HT1080 (cell line): ENCODE results near the gene PDE9A. TPM values are rescaled to one million over a fixed set of nuclear protein-coding genes. Genes with fewer than 3 reads are reported as not detected.

Experiments used
- DNase-seq: peaks from one replicate; pipeline ENCODE4 v3.0.0-alpha.2; 2015; ENCODE audit warnings: low read depth
- total RNA-seq: library from RNA; depleted of rRNA; stranded (reverse); fragments of >200 nt; shearing (Covaris generic); gene quantifications from 2 replicates; pipeline ENCODE4 v1.2.3, GENCODE V29; 2014

Gene PDE9A
- total RNA-seq, 1 experiment from 2014 or later: 0.02 TPM

GRCh38 chr21:42734323-42734971 lies 81.0 kb downstream of the PDE9A start:
- no peak for DNase-seq

GRCh38 chr21:42735061-42735460 lies 81.6 kb downstream of the PDE9A start:
- DNase-seq: no peak

- no peak for DNase-seq
These were observed 82.5 kb downstream of the PDE9A start for GRCh38 chr21:42735944-42736343.

GRCh38 chr21:42736646-42737350 lies 83.4 kb downstream of the PDE9A start:
- DNase-seq: no peak

GRCh38 chr21:42737951-42738590 lies 84.7 kb downstream of the PDE9A start:
- no peak for DNase-seq

- DNase-seq: no peak
These were observed 85.9 kb downstream of the PDE9A start for GRCh38 chr21:42739061-42739931.

GRCh38 chr21:42740405-42740909 lies 87.0 kb downstream of the PDE9A start:
- DNase-seq: no peak

GRCh38 chr21:42741066-42741465 lies 87.6 kb downstream of the PDE9A start:
- DNase-seq: no peak

GRCh38 chr21:42744520-42745445 lies 91.4 kb downstream of the PDE9A start:
- DNase-seq: no peak

GRCh38 chr21:42745511-42746239 lies 92.3 kb downstream of the PDE9A start:
- no peak for DNase-seq

- no peak for DNase-seq
These were observed 92.8 kb downstream of the PDE9A start for GRCh38 chr21:42746240-42746592.

GRCh38 chr21:42746593-42747275 lies 93.3 kb downstream of the PDE9A start:
- DNase-seq: no peak

- DNase-seq: no peak
These were observed 93.9 kb downstream of the PDE9A start for GRCh38 chr21:42747276-42747701.

- DNase-seq: no peak
These were observed 94.4 kb downstream of the PDE9A start for GRCh38 chr21:42747746-42748351.

- no peak for DNase-seq
These were observed 95.3 kb downstream of the PDE9A start for GRCh38 chr21:42748620-42749176.

- DNase-seq: no peak
These were observed 97.5 kb downstream of the PDE9A start for GRCh38 chr21:42750737-42751530.

- DNase-seq: no peak
These were observed 98.4 kb downstream of the PDE9A start for GRCh38 chr21:42751866-42752265.
